NCI-H2196 treated with DMSO at 0.1 percent for 48 hours (cell line): Measurements from ENCODE around the gene TMEM179.

Experiments used
- DNase-seq: peaks from one replicate; lab custom pipeline; 2025; ENCODE audit not compliant: unreplicated experiment; lab: John Stamatoyannopoulos, UW

Gene TMEM179

DNA sequence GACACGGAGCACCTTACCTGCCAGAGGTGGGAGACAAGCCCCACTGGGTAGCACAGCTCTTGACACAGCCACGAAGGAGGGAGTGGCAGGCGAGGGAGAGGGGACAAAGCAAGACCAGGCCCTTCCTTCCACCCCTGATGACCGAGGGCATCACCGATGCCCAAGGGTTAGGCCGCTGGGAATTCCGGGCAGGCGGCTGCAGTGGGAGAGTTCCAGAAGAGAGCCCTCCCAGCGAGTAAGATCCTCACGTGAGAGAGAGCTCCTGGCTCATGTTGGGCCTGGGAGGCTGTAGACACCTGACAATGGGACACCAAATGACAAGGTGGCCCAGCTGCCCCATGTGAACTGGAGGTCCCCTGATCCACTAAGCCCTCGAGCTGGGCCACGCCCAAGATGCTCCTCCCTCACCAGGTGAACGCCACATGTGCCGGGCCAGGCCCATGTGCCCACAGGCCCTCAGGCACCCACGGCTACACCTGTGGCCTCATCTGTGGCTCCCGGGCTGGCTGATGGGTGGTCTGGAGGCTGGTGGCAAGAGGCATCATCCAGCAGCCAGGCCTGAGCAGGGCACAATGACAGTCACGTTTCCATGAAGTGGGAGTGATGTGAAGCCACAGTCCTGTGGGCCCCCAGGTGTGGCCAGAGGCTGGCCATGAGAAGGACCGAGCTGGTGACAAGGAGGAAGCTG lies 57.1 kb downstream of the TMEM179 start:
- DNase-seq, result no peak

DNA sequence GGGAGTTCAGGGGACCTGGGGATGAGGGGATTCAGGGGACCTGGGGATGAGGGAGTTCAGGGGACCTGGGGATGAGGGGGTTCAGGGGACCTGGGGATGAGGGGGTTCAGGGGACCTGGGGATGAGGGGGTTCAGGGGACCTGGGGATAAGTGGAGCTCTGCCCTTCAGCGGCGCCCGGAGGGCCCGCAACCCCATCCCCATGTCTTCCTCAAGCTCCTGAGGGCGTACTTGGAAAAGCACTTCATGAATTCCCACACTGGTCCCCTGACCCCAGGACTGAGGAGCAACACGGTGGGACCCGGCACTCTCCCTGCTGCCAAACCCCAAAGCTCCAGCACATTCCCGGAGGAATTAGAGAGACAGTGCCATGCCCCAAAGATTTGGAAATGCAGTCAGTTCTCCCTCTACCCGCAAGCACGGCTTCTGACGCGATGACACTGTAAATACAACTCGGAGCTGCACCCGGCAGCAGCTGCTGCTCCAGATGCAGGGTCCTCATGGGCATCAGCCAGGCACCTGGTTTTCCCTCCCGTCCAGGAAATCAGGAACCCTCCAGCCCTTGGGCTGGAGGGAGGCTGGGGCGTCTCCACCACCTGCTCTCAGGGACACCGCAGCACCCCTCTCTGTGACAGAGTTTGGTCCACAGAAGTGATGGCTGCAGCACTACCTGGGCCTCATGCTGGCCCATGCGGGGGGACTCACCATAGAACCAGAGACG lies 57.8 kb downstream of the TMEM179 start:
- no peak for DNase-seq

DNA sequence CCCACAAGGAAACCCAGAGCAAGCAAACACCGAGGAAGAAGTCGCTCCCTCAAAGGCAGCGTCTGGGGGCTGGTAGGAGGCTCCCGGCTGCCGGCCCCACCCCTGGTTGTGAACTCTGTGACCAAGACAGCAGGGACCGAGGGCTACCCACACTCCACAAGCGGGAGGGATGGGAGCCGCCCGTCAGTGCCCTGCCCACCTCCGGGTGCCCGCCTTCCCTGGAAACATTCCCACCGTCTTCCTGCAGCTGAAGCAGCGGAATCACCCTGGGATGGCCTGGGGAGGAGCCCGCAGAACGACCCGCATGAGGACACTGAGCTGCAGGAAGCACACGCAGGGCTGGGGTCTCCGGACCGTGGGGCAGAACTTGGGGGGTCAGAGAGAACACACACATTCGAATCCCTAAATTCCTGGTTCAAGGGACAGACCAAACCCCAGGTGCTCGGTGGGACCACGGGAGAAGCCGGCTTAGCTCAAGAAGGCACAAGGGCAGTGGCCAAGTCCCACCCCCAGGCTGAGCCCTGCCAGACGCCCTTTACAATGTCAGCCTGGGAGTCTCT lies 58.5 kb downstream of the TMEM179 start:
- no peak for DNase-seq

DNA sequence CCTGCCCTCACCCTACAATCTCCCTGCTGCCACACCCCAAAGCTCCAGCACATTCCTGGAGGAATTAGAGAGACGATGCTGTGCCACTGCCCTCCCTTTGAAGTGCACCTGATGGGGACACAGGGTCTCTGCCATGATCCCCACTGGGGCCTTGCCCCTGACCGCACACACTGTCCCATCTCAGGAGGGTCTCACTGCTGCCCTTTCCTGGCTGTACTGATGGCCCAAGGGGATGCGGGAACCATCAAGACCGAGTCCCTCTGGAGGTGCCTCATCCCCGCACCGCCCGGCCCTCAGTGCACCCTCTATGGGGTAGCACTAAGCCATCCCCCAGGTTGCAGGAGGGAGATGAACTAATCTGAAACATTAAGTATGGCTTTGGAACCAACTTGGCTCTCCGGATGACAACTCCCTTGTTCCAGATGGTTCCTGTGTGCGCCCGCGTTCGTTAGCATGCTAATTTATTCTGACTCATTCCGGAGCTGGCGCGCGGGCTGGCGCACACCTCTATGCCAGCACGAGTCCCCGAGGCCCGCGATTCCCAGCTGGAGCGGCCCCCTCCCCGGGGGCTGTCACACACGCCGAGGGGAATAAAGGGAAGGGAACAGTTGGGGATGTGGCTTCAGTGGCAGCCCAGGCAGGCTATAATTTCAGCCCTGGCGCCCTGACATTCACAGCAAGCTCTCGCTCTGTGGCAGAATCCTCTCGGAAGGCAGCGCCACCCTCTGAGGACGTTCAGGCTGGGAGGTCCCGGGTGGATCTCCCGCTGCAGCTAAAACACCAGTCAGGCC lies 59.2 kb downstream of the TMEM179 start:
- no peak for DNase-seq

DNA sequence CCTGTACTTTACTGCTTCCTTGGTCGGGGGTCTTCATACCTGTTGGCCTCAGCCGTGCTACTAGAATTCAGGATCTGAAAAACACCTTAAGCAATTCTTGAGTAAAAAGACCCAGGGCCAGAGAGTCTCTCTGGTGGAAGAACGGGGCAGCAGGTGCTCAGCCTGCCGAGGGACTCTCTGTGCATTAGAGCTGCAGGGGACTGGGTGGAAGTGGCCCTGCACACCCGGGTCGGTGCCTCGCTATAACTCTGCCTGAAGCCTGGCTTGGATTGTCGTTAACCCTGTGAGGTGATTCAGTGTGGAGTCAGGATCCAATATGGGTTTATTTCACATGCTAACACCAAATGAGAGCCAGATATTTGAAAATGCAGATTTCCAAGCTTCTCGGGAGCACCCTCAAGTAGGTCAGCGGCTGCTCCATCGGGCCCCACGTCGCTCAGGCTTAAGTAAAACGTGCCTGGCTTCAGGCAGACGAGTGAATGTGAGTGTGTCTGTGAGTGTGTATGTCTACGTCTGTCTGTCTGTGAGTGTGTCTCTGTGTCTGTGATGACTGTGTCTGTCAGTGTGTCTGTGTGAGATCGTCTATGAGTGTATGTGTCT lies 60.1 kb downstream of the TMEM179 start:
- no peak for DNase-seq

DNA sequence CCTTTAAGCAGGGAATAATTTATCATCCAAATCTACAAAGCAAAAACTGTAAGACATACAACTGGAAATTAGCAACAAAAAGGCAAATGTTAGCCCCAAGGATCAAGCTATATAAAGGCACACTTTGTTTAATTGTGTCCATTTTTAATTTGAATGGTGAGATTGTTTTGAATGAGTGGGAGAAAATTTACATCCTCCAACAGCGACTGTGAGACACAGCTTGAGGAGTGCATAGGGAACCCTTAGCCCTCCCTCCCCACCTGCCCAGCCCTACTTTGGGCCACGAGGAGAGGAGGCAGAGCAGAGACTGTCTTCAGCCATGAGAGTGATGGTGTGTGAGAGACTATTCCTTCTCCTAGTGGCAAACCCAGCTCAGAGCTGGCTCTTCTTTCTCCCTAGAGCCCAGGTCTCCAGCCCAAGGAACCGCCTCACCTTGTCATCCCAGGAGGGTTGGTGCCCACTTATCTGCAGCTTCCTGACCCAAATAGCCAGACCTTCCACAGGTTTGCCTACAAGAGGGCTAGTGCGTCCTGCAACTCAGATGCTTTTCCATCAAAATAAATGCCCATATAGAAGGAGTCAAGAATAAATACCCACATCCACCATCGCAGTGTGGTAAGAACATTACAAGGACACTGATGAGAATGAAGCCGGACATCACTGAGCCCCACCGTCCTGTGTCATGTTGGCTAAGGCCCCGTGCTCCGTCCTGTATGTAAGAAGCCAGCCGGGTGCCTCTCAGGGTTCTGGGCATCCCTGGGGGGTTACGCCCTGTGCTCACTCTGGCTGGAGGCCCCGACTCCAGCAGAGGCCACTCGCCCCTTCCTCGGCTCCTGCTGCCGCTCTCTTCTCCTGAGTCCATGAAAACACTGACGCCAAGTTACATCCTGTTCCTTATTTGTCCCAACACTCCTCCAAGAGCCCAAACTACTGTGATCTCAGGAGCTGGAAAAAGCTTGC lies 61.4 kb downstream of the TMEM179 start:
- DNase-seq, result no peak

DNA sequence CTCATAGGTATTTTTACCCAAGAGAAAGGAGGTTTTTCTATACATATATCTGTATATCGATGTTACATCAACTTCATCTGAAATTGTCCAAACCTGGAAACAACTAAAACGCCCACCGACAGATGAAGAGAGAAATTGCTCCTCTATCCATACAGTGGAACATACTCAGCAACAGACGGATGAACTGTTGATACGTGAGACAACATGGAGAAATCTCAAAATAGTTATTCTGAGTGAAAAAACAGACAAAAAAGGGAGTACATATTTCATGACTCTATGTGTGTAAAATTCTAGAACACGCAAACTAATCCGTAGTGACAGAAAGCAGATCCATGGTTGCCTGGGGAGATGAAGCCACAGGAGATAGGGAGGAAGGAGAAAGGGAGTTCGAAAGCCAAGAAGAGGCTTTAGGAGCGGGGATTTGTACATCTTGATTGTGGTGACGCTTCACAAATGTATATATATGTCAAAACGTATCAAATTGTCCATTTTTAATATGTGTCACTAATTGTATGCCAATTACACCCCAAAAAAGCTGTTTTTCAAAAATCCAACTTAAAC lies 62.6 kb downstream of the TMEM179 start:
- DNase-seq, result no peak
